NCI-H1930 (cell line): ENCODE results near the gene RNF215.

Source experiments
- DNase-seq, 2 experiments: peaks; one replicate each; lab custom pipeline; 2025; lab: John Stamatoyannopoulos, UW

Gene RNF215

GRCh38 chr22:30396871-30397655 lies 9.9 kb upstream of the RNF215 start, which contains the start of gene SEC14L2:
Gene SEC14L2 (plus strand): TSS chr22:30397018. CDS start chr22:30397117, 99 bp downstream.
- peak in 1 of 2 experiments; percentile 26 for DNase-seq

DNA sequence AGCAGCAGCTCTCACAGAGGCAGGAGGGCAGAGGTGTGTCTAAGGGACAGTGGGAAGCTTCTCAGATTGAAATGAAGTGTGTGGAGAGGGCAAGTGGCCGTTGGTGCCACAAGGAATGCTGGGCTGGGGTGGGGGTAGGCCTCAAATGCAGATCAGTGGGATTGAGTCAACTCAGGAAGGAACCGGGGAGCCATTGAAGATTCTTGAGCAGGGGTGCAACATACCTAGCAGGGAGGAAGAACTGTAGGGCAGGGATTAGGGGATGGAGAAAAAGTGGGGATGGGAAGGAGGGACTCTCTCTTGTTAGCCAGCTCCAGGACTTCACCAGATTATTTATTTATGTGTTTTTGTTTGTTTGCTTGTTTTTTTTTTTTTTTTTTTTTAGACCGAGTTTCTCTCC lies 6.7 kb upstream of the RNF215 start:
- no peak for DNase-seq

- no peak for DNase-seq
Observed at GRCh38 chr22:30393322-30393680, 6.1 kb upstream of the RNF215 start.

- no peak for DNase-seq
Observed at GRCh38 chr22:30392661-30393321, 5.6 kb upstream of the RNF215 start.

DNA sequence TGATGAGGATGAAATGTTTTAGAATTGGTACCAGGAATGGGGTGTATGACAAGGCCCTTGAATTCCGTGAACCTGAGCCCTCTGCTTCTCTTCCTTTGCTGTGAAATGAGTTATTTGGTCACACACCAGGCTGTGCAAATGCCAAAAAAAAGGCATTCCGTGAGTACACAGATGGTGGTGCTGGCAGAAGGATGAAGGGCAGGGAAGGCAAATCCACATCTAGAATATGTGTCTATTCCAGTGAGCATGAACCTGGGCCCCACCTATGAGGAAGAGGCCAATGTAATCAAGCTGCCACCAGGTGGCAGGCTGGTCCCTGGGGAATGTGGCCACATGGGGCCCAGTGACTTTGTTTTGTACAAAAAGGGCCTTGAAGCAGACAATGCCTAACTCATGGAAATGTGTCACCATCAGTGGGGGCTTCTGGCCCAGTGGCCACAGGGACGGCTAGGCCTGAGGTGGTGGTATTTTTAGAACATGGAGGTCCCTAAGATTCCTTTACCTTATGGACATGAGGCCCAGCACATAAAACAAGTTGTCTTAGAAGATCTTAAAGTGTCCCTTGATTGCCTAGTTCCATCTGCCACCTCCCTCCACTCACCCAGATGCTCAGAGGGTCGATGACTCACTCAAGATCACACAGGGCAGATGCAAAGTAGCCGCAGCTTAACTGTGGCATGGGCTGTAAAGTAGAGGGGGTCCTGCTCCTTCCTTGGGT lies 3.9 kb upstream of the RNF215 start:
- DNase-seq, result no peak

- DNase-seq, result no peak
Observed at GRCh38 chr22:30386608-30386959, 627 bp downstream of the RNF215 start.

DNA sequence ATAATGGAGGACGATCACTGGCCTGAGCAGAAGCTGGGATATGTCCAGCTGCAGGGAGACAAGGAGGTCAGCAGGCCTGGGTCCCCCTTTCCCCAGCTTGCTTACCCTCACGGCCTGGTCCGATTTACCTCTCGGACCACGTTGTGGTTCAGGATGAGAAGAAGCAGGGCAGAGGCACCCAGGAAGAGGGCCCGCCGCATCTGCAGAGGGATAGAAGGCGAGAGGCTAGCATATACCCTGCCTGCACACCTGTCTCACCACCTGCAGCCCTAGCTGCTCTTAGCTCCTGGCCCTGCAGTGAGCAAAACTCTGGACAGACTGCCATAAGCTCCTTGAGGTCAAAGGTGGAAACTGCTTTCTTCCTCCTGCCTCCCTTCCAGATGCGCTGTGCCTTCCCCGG lies 1.3 kb downstream of the RNF215 start:
- no peak for DNase-seq

DNA sequence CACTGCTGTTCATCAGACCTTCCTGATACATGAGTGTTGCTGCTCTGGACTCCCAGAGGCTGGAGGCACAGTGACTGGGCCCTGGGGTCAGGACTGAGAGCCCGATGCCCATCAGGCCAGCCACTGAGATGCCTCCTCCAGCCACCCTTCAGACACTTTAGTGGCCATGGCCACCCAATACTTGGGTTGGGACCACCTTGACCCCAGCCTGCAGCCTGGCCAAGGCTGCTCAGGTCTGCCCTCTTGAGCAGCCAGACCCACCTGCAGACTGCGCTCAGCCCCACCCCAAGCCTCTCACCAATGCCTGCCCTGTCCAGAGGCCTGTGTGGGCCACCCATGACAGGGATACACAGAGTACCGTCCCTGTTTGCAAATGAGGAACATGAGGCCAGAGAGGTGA lies 4.2 kb downstream of the RNF215 start:
- DNase-seq, result no peak

- no peak for DNase-seq
Observed at GRCh38 chr22:30382340-30382739, 4.9 kb downstream of the RNF215 start.

DNA sequence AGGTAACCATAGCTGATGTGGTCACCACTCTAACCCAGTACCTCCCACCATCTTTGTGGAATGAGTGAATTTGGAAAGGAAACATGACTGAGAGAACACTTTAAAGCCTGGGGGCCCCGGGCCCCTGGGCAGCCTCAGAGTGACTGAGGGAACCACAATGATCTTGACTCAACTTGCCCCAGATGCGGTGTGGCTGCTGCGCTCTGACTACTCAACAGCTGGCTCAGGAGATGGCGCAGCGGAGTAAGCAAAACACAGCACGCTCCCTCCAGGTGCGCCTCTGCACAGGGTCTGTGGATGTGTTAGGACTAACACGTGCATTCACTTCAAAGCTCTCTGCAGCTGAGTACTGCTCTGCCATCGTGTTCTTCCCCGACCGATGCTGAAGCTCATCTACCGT lies 5.9 kb downstream of the RNF215 start:
- DNase-seq, result no peak

DNA sequence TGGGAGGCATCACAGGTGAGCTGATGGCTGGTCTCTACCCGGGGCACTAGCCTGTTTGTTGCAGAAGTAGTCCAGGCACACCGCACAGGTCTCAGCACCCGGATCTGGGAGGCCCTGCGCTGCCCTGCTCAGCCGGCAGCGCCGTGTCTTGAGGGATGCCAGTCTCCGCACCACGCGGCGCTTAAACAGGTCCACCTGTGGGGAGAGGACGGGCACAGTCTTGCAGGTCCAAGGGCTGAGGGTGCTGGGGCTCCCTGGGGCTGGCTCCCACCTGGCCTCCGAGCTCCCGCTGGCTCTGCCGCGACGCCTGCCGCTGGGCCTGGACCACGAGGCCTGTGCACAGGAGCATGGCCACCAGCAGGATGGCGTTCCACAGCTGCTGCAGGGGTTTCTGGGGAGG lies 7.2 kb downstream of the RNF215 start:
- DNase-seq, result no peak

GRCh38 chr22:30375312-30375849 lies 11.8 kb downstream of the RNF215 start:
- no peak for DNase-seq

DNA sequence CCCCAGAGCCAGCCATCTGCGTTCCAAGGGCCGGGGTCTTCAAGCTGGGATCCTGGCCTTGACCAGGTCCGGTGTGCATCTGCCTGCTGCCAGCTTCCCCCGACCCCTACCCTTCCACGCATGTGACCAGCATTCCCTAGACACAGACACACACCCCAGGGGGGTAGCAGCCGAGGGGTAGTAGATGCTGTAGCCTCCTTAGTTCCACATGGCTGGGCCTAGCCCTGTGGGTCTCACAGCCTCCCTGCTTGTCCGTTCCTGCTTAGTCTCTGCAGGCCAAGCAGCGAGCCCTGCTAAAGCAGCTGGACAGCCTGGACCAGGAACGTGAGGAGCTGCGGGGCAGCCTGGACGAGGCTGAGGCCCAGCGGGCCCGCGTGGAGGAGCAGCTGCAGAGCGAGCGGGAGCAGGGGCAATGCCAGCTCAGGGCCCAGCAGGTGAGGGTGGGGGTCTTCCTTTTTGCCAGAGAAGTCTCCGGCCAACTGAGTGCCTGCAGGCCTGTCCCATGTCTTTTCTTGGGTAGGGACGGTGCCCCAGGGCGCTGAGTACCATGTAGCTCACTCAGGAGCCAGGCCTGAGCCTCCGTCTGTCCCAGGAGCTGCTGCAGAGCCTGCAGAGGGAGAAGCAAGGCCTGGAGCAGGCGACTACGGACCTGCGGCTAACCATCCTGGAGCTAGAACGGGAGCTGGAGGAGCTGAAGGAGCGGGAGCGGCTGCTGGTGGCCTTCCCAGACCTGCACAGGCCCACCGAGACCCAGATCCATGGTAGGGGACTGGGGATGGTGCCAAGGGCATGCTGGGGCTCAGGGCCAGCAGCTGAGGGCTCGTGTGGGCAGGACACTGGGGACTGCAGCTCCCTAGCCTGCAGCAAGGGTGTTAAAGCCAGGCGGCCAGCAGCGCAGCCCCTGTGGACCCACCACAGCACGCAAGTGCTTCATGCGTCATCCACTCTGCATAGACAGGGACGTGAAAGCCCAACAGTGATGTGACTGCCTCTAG lies 13.6 kb downstream of the RNF215 start:
- no peak for DNase-seq

DNA sequence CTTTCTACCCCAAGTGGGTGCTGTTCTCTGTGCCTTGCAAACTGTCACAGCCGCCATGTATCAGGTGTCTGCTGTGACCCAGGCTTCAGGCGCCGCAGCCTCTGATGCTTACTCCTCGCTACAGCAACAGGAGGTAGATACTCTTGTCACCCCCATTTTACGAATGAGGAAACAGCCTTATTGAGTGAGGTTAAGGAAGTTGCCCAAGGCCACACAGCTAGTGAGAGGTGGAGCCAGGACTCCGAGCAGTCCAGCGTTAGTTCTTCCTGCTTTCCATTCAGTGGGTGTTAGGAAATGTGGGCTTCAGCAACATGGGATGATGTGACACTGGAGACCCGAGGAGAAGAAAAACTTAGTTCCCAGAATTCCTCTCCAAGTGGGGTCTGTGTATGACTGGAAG lies 14.3 kb downstream of the RNF215 start:
- no peak for DNase-seq

DNA sequence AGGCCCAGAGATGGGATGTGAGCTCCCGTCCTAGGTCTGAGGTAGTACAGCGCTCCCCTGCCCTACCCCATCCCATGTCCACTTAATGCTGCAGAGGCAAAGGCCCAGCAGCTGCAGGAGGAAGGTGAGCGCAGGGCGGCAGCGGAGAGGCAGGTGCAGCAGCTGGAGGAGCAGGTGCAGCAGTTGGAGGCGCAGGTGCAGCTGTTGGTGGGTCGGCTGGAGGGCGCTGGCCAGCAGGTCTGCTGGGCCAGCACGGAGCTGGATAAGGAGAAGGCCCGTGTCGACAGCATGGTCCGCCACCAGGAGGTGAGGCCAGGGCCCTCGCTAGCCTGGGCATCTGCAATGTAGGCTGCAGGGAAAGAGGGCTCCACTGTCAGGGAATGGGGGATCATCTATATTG lies 15.2 kb downstream of the RNF215 start:
- DNase-seq, result no peak

GRCh38 chr22:30371321-30371720 lies 15.9 kb downstream of the RNF215 start:
- DNase-seq, result no peak

- DNase-seq, result no peak
Observed at GRCh38 chr22:30370641-30371230, 16.5 kb downstream of the RNF215 start.

DNA sequence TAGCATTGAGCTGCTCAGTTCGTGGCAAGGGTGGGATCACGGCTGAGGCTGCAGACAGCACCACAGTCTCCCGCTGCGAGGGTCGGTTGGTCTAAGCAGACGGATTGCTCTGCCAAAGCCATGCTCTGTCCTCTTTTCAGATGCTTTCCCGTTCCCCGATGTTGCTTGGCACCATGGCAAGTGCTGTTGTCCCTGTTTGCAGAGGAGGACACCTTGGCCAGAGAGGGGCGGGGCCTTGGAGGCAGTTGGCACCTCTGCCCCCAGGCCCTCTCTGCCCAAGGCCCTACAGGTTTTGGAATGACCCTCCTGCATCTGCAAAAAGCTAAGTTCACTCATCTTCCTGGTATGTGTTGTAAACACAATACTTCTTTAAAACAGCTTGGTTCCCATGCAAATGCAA lies 18.8 kb downstream of the RNF215 start:
- DNase-seq, result no peak

- no peak for DNase-seq
Observed at GRCh38 chr22:30365891-30366290, 21.3 kb downstream of the RNF215 start.

GRCh38 chr22:30362651-30363281 lies 24.4 kb downstream of the RNF215 start:
- no peak for DNase-seq
